Posterior vena cava (tissue), 2 donors: ENCODE measurements around the gene USP11. TPM values are rescaled to one million over a fixed set of nuclear protein-coding genes. Genes with fewer than 3 reads are reported as not detected.

Source experiments
- DNase-seq: peaks from one replicate; pipeline ENCODE4 v3.0.0-alpha.2; 2020; ENCODE audit warnings: low spot score
- intact Hi-C, 2 donors: fragments of 100-400 bp; cut with DNase I; formaldehyde crosslinking; loops; one replicate each; pipeline versions ENCODE4 v1.14.1 to v1.14.2; 2022 to 2023
- total RNA-seq, 2 donors: library from RNA; stranded (reverse); fragmentation: NEBNext Ultra II Directional; extraction: Animal tissue kit (Norgen Biotek cat#: 25700); gene quantifications; one replicate each; pipeline ENCODE4 v1.2.1, GENCODE V29; 2021
- donor health status: DM: yes; HTN: yes; CAD: no.
- donor health status: DM: yes; HTN: yes; CAD: no.

USP11 gene
- total RNA-seq, 2 donors from 2014 or later = 50.2 to 61.6 TPM

DNA sequence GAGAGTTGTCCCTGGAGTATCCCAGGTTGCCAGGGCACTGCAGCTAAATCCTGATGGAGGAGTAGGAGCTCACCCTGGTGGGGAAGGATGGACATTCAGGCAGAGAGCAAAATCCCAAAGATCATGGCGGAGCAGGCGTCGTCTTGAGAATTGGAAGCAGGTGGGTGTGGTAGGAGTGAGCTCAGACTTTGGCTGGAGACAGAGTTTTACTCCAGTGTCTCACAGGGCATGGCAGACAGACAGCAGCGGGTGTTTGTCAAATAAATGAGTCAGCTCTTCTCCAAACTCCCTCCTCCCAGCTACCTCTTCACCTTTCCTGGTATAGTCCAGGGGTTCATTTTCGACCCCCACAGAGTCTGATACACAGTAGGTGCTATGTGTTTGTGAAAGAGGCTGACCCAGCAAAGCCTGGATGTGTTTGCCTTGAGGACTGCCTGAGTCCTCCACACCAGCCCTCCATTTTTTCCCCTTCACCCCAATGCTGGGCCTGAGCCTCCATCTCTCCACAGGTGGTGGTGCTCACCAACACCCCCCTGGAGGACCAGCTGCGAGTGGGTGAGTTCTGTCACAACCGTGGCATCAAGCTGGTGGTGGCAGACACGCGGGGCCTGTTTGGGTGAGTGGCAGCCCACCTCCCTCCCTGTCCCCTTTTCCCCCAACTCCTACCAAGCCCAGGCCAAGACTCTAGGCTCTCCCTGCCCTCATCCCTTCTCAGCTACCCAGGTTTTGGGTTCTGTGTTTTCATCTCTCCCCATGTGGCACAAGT is 32.2 kb upstream of the USP11 start:
- no peak for DNase-seq
- intact Hi-C loops = loop anchor here in 1 of 2 donors (5.0 kb wide), 1 partner anchor 322 kb away; no protein-coding TSS in a partner anchor

DNA sequence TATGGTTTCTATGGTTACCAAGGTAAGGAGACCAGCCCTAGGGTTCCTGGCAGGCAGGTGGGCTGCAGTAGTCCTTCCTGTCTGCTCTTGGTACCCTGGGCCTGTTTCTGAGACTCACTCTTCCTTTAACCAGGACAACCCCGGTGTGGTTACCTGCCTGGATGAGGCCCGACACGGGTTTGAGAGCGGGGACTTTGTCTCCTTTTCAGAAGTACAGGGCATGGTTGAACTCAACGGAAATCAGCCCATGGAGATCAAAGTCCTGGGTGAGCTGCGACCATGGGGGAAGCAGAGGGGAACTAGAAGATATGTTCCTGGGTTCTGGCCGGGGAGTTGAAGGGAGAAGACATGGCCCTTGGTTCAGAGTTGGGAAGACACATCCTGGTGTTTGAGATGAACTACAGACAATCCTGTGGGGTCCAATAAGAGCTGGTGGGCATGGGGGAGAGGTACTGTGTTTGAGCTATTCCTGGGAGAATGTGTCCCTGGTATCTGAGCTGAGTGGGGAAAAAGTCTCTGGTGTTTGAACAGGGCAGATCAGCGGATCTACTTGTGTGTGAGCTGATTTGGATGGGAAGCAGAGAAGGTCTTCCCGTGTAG is 31.4 kb upstream of the USP11 start:
- DNase-seq = no peak
- intact Hi-C loops = loop anchor here in 1 of 2 donors (5.0 kb wide), 1 partner anchor 321 kb away; no protein-coding TSS in a partner anchor

DNA sequence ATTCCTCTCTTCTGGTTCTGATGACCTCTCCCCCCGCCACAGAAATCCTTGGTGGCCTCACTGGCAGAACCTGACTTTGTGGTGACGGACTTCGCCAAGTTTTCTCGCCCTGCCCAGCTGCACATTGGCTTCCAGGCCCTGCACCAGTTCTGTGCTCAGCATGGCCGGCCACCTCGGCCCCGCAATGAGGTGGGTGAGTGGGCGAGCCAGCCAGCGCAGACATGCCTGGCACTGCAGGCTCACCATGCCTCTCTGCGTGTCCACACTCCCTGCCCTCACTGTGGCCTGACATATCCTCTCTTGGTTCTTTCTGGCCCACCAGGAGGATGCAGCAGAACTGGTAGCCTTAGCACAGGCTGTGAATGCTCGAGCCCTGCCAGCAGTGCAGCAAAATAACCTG is 30.5 kb upstream of the USP11 start:
- DNase-seq = no peak
- intact Hi-C loops = loop anchor here in 1 of 2 donors (5.0 kb wide), 1 partner anchor 320 kb away; no protein-coding TSS in a partner anchor

DNA sequence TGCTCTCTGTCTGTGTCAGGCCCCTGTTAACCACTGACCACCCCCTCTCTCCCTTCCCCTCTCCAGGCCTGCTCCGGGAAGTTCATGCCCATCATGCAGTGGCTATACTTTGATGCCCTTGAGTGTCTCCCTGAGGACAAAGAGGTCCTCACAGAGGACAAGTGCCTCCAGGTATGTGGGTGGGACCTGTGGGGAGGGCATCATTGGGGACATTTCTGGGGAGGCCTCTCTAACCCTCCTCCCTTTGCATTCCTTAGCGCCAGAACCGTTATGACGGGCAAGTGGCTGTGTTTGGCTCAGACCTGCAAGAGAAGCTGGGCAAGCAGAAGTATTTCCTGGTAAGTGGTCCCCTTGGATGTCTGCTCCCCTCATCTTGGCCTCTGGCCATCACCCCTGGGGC is 29.9 kb upstream of the USP11 start:
- no peak for DNase-seq
- intact Hi-C loops = loop anchor here in 1 of 2 donors (5.0 kb wide), 1 partner anchor 319 kb away; no protein-coding TSS in a partner anchor

DNA sequence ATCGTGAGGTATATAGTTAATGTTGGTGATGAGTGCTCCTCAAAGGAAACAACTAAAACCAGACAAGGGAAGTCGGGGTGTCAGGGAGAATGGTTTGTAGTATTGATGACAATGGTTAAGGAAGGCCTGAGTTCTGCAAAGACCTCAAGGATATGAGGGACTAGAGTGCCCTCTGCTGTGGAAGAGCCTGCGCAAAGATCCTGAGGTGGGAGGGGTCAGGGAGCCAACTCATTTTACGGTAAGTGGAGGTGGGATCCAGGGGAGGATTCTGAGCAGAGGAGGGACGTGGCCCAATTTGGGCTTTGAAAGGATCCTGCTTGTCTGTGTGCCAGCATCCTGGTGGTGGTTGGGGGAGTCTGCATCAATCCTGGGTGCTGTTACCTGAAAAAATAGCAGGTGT is 27.8 kb upstream of the USP11 start:
- DNase-seq = no peak
- intact Hi-C loops = loop anchor here in 1 of 2 donors (5.0 kb wide), 1 partner anchor 317 kb away; no protein-coding TSS in a partner anchor

DNA sequence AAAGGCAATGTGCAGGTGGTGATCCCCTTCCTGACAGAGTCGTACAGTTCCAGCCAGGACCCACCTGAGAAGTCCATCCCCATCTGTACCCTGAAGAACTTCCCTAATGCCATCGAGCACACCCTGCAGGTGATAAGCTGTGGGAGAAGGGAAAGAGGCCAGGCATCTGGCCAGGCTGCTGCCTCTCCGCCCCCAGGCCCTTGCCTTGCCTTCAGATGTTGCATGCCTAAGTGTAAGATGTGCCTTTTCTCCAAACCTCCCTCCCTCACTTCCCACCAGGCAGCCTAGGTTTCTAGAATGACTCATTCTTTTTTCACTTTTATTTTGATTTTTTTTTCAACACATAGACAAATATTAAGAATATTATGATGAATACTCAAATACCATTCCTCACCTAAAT is 26.5 kb upstream of the USP11 start:
- intact Hi-C loops = no loop called here
- DNase-seq = no peak

DNA sequence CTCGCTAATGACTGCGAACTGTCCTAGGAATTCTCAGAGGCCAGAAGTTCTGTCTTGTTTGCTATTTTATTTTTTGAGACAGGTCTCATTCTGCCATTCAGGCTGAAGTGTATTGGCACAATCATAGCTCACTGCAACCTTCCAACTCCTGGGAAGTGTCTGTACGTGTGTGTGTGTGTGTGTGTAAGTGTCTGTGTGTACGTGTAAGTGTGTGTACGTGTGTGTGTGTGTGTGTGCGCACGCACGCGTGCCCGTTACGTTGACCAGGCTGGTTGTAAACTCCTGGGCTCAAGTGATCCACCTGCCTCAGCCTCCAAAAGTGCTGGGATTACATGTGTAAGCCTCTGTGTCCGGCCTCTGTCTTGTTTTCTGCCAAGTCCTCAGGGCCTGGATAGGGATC is 24.7 kb upstream of the USP11 start:
- no peak for DNase-seq
- intact Hi-C loops = no loop called here

DNA sequence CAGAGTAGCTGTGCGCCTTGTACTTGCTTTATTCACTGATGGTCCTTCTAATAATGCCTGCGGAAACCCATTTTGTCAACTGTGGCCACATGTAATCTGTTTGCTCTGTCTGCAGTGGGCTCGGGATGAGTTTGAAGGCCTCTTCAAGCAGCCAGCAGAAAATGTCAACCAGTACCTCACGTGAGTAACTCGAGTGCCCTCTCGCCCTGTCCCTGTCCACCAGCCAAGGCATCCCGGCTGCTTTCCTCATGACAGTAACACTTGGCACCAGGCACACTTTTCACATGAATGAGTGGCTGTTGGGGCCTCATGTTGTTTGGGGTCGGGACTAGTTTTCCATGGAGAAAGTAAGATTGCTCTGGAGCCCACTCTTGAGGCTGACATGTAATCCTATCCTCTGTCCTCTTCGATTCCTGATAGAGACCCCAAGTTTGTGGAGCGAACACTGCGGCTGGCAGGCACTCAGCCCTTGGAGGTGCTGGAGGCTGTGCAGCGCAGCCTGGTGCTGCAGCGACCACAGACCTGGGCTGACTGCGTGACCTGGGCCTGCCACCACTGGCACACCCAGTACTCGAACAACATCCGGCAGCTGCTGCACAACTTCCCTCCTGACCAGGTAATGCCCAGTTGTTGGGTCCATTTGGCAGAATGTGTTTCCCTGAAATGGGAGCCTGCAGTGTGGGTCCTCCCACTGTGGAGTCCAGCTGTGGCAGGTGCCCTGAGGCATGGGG is 23.1 kb upstream of the USP11 start:
- intact Hi-C loops = no loop called here

DNA sequence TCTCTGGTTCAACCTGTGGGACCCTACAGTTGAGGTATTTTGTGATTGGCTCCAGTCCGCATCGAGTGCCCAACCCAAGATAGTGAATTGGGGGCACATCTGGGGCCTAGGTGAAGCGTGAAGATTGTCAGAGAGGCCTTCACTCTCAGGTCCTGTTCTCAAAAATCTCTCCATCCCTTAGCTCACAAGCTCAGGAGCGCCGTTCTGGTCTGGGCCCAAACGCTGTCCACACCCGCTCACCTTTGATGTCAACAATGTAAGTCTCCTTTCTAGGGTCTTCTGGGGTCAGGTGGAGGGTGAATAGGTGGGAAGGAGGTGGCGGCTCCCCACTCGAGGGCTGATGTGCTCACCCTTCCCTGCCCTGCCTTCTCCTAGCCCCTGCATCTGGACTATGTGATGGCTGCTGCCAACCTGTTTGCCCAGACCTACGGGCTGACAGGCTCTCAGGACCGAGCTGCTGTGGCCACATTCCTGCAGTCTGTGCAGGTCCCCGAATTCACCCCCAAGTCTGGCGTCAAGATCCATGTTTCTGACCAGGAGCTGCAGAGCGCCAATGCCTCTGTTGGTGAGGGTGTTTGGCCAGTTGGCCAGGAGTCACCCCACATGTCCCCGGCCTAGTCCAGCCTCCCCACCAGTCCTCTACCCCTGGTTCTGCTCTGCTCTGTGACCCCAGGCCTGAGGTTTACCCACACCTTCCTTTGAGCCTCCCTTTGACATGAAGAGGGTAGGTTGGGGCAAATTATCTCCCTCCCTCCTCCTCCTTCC is 22.0 kb upstream of the USP11 start:
- DNase-seq = peak; percentile 75
- intact Hi-C loops = no loop called here

More for the DNA sequence above, 23.1 kb upstream of the USP11 start:
- DNase-seq = peak; percentile 58

DNA sequence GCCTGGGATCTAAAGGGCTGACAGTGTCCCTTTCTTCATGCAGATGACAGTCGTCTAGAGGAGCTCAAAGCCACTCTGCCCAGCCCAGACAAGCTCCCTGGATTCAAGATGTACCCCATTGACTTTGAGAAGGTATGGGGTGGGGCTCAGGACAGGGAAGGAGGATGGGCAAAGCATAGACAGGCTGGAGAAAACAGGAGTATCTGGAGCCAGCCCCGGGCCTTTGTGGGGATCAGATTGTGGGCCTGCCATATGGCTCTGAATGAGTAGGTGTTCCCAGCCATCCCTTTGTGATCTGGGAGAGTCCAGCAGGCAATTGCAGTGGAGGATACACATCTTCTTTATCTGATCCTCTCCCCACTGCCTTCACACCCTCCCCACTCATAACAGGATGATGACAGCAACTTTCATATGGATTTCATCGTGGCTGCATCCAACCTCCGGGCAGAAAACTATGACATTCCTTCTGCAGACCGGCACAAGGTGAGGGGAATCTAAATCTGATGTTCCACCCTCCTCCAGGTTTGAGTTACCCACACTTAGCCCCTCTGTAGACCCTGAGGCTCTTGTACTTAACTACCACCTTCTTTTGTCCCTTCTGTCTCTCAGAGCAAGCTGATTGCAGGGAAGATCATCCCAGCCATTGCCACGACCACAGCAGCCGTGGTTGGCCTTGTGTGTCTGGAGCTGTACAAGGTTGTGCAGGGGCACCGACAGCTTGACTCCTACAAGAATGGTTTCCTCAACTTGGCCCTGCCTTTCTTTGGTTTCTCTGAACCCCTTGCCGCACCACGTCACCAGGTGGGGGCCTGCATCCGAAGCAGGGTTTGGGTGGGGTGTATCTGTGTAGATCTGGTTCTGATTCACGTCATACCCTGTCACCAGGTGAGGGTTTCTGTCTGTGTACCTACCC is 20.2 kb upstream of the USP11 start:
- DNase-seq = peak; percentile 66
- intact Hi-C loops = no loop called here

DNA sequence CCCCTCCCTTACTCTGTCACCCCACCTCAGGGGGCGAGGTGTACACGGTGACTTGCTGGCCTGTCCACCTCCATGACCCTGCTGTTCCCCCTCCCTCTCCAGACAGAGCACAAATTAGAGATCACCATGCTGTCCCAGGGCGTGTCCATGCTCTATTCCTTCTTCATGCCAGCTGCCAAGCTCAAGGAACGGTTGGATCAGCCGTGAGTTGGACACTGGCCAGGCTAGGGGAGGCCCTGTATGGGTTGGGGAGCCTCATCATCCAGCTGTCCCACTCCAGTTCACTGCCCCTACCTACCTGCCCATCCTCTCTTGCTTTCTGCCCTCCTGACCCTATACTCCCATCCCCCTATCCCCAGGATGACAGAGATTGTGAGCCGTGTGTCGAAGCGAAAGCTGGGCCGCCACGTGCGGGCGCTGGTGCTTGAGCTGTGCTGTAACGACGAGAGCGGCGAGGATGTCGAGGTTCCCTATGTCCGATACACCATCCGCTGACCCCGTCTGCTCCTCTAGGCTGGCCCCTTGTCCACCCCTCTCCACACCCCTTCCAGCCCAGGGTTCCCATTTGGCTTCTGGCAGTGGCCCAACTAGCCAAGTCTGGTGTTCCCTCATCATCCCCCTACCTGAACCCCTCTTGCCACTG is 18.3 kb upstream of the USP11 start:
- DNase-seq = peak; percentile 79
- intact Hi-C loops = no loop called here

DNA sequence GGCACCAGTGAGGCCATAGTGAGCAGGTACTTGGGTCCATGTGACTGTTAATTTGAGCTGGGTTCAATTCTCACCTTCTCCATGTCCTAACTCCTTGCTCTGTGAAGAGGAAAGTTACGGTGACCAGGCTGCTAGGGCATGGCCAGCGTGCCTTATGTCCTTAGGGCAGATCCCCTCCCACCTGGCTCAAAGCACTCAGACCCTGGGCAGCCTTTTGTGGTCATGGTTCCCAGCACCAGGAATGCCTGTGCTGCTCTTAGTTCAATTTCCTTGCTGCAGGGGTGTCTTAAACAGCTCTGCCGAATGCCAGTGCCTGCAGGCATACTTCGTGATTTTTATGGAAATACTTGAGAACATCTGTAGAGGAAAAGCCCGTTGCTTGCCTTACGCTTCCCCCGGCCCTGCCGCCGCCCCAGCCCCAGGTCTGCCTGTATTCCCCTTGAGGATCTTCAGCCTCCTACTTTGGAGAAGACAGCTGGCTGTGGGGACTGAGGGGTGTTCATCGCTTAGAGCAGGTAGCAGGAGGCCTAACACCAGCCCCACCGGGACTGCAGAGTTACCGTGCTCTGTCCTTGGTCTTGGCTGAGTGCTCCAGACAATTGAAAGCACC is 17.4 kb upstream of the USP11 start:
- peak; percentile 67 for DNase-seq

DNA sequence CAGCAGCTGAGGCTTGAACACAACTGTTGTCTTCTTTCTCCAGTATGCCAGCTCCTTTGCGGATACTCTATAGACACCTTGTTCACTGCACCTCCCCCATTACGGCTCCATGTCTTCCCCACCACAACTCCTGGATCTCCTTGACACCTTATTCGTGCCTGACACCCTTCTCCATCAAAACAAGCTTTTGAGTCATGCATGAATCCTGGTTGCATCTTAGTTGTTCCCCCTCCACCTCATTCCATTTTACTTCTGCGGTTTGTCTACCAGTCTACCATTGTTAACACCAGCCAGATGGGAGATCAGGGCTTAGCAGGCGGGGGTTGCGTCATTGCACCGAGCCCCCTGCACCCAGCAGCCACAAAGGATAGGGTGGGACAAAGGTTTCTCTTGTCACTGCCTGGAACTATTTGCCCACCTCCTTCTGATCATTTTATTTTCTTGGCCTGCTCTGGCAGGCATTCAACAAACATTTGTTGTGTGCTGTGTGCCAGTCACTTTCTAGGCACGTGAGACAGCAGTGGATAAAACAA is 16.4 kb upstream of the USP11 start:
- DNase-seq = peak; percentile 42
- intact Hi-C loops = no loop called here

More for the DNA sequence above, 17.4 kb upstream of the USP11 start:
- intact Hi-C loops = no loop called here

DNA sequence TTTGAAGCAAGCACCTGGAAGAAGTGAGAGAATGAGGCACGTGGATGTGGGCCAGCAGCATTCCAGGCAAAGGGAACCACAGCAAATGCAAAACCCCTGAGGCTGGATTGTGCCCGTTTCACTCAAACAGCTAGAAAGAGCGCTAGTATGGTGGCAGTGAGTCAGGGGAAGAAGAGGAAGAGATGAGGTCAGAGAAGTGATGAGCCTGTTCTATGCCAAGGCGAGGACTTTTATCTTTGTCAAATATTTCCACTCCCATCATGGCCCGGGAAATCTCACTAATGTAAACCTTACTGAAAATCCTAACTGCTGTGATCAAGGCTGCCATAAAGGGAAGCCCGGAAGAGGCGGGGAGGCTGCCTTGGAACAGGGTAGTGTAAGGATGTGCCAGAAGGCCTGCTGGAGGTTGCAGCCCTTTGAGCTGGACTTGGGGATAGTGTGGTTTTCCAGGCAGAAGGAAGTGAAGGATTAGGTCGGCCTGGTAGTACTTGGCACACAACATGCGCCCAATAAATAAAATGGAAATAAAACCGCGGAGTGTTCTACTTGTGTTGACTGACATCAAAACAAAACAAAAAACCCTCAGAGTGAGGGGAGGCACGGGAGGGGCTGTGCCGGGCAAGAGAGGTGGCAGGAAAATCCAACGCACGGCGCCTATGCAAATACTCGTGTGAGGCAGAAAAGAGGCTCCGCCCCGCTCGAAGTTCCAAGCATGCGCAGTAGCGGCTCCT is 15.5 kb upstream of the USP11 start:
- intact Hi-C loops = no loop called here
- DNase-seq = peak; percentile 83

DNA sequence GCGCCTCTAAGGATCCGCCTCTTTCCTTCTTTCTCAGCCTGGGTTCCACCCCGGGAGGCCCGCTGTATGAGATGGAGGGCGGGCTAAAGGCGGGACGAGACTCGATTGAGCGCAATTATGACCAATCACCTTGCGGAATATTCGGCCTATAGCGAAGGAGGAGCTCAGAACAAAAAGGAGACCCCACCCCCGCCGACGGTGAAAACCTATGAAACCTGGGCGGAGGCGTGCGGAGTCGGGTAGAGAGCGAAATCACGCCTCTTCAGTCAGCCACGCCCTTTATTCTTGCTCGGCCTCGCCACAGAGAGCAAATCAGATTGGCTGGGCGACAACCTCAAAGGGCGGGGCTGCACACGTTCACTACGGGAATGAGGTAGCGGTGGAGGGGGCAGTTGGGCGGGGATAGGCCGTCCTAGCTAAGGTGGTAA is 14.9 kb upstream of the USP11 start:
- intact Hi-C loops = no loop called here
- DNase-seq = peak; percentile 99

DNA sequence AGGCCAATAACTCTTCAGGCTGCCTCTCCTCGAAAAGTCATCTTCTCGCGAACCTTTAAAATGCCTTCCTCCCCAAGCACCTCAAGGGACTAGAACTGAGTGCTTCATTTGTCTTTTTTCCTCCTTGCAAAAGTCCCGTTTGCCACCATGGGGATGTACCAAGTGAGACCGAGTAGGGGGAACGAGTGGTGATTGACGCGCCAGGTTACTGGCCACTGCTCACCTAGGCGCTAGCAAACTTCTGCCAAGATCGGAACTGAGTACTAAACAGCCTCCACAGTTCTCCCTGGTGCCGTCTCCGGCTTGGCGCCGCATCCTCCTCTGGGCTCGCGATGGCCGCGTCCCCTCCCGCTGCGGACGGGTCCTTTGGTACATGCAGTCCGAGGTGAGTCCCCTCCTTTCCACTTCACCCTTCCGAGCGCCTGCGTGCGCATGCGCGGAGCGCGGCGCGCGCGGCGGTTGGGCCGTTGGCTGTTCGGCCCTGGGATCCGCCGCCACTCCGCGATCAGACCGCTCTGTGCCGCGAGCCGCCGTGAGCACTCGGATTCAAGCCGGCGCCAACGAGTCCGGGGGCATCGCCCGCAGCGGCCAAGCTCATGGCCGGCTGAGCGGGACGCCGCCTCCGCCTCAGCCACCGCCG is 14.4 kb upstream of the USP11 start, which contains the start of gene CDK16:
Gene CDK16 (plus strand): TSS at position 402 of the 640 bp plus-strand sequence. CDS start 4,877 bp downstream, outside the sequence.
- peak; percentile 94 for DNase-seq

More for the DNA sequence above, 14.4 kb upstream of the USP11 start, which contains the start of gene CDK16:
- intact Hi-C loops = no loop called here
